ENCODE data around the gene GUK1. TPM values are rescaled to one million over a fixed set of nuclear protein-coding genes. Genes with fewer than 3 reads are reported as not detected.
A peak's percentile ranks its signal among the peaks of the same experiment; 100 is the strongest.

The GUK1 gene
- total RNA-seq, 4 donors from 2014 or later: 359 to 470 (median 422) TPM

DNA sequence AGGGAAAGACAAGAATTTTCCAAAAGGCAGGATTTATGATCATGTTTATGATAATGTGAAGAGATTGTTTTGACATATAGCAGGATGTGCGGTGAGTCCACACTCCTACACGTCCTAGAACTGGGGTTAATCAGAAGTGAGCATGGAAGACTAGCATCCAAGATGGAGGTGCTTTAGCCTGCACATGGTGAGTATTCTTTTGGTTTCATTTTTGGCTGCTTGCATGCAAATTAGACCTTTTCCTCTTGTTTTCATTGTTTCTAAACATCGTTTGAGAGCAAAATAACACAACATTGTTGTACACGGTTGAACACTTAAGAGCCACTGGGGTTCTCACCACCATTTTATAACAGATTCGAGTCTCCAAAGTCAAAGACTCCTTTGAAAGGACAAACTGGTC is 14.9 kb upstream of the GUK1 start:
- H3K4me3 ChIP-seq (ENCODE audit: low read depth, poor library complexity, severe bottlenecking): no peak overlapping the region
- intact Hi-C loops (cut with DNase I; ENCODE audit: low total_unique reads): loop anchor here (10.0 kb wide), 1 partner anchor 360 kb away; the partner anchor contains the start of gene RNF187
- WGBS, 2 donors: 76 to 80% methylated on average over 5 of the region's 5 CpGs
- no peak for TF ChIP-seq POLR2A (IDR thresholded peaks at IDR 0.05)
- TF ChIP-seq, protein P1, sequence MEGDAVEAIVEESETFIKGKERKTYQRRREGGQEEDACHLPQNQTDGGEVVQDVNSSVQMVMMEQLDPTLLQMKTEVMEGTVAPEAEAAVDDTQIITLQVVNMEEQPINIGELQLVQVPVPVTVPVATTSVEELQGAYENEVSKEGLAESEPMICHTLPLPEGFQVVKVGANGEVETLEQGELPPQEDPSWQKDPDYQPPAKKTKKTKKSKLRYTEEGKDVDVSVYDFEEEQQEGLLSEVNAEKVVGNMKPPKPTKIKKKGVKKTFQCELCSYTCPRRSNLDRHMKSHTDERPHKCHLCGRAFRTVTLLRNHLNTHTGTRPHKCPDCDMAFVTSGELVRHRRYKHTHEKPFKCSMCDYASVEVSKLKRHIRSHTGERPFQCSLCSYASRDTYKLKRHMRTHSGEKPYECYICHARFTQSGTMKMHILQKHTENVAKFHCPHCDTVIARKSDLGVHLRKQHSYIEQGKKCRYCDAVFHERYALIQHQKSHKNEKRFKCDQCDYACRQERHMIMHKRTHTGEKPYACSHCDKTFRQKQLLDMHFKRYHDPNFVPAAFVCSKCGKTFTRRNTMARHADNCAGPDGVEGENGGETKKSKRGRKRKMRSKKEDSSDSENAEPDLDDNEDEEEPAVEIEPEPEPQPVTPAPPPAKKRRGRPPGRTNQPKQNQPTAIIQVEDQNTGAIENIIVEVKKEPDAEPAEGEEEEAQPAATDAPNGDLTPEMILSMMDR (IDR thresholded peaks at IDR 0.05): no peak
- DNase-seq (ENCODE audit: low spot score in 2 of 2): no peak

DNA sequence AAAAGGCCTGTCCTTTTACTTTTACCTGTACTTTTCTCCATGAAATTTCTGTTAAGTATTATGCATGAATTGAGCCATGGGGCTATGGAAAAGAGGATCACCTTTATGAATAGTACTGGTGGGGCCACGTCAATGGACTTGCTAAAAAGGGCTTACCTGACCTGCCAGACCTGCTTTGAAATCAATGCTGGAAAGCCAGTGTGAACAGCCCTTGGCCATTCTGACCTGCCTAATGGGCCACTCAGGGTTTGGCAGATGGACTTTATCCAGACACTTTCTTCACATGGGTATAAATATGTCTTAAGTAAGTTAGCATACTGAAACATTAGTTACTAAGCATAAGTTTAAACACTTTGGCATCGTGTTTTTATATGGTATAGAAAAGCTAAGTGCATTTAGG is 8.3 kb upstream of the GUK1 start:
- TF ChIP-seq, protein P1 (IDR thresholded peaks at IDR 0.05): no peak
- TF ChIP-seq POLR2A (IDR thresholded peaks at IDR 0.05): no peak
- intact Hi-C loops (cut with DNase I; ENCODE audit: low total_unique reads): no loop called here
- 63 to 67% methylated on average over 2 of the region's 2 CpGs for WGBS, 2 donors
- no peak for DNase-seq (ENCODE audit: low spot score in 2 of 2)
- no peak overlapping the region for H3K4me3 ChIP-seq (ENCODE audit: low read depth, poor library complexity, severe bottlenecking)

DNA sequence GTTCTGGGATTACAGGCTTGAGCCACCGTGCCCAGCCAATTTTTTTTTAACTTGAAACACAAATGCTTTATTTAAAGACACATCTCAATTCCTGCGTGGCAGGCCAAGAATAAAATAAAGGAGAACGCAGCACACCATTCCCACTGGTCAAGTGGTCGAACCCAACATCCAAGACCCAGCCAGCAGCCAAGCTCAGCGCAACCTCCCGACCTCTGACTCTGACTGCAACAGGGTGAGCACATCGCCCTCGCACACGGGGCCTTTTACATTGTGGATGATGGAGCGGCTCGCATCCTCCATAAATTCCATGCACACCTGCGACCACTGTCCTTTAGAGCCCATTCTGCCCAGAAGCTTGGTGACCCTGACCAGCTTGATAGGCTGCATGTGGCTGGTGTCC is 5.5 kb upstream of the GUK1 start:
- intact Hi-C loops (cut with DNase I; ENCODE audit: low total_unique reads): no loop called here
- 87 to 91% methylated on average over 12 of the region's 12 CpGs for WGBS, 2 donors
- DNase-seq (ENCODE audit: low spot score in 2 of 2): peak in 1 of 2 donors; percentile 48
- H3K4me3 ChIP-seq (ENCODE audit: low read depth, poor library complexity, severe bottlenecking): no peak overlapping the region
- TF ChIP-seq, protein P1 (IDR thresholded peaks at IDR 0.05): no peak
- TF ChIP-seq POLR2A (IDR thresholded peaks at IDR 0.05): no peak

DNA sequence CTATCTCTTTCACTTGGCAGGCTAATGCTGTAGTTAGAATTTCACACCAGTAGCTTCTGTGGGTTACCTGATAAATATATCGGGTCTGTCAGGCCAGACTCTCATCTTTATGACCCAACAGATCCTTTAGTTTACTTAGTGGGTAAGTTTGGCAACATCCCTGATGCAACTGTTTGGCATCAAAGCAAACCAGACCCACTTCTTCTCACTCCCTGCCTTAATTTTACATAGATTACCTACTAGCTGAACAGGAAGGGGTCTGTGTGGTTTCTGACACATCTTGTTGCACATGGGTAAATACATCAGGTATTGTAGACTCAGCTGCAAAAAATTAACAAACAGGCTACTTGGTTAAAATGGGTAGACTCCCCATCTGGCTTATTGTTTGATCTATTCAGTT is 3.2 kb upstream of the GUK1 start:
- no peak for DNase-seq (ENCODE audit: low spot score in 2 of 2)
- TF ChIP-seq, protein P1 (IDR thresholded peaks at IDR 0.05): no peak
- no peak for TF ChIP-seq POLR2A (IDR thresholded peaks at IDR 0.05)
- intact Hi-C loops (cut with DNase I; ENCODE audit: low total_unique reads): no loop called here
- 56 to 70% methylated on average over 1 of the region's 1 CpG for WGBS, 2 donors
- no peak overlapping the region for H3K4me3 ChIP-seq (ENCODE audit: low read depth, poor library complexity, severe bottlenecking)

DNA sequence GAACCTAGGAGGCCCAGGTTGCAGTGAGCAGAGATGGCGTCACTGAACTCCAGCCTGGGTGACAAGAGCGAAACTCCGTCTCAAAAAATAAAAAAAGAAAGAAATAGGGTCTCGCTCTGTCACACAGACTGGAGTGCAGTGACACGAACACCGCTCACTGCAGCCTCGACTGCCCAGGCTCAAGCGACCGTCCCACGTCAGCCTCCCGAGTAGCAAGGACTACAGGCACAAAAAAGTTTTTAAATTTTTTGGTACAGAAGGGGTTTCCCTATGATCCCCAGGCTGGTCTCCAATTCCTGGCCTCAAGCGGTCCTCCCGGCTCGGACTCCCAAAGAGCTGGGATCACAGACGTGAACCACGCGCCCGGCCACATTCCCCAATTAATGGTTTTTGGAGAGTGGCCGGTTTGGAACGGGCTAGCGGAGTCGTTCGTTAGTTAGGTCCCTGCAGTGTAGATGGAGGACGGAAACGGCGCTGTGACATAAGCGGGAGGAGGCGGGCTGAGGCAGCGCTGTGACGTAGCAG is 611 bp upstream of the GUK1 start:
- WGBS, 2 donors: 23 to 24% methylated on average over 30 of the region's 30 CpGs
- H3K4me3 ChIP-seq (ENCODE audit: low read depth, poor library complexity, severe bottlenecking): peak overlapping the region; percentile 24
- intact Hi-C loops (cut with DNase I; ENCODE audit: low total_unique reads): no loop called here
- DNase-seq (ENCODE audit: low spot score in 2 of 2): no peak
- TF ChIP-seq POLR2A (IDR thresholded peaks at IDR 0.05): no peak
- TF ChIP-seq, protein P1 (IDR thresholded peaks at IDR 0.05): no peak

DNA sequence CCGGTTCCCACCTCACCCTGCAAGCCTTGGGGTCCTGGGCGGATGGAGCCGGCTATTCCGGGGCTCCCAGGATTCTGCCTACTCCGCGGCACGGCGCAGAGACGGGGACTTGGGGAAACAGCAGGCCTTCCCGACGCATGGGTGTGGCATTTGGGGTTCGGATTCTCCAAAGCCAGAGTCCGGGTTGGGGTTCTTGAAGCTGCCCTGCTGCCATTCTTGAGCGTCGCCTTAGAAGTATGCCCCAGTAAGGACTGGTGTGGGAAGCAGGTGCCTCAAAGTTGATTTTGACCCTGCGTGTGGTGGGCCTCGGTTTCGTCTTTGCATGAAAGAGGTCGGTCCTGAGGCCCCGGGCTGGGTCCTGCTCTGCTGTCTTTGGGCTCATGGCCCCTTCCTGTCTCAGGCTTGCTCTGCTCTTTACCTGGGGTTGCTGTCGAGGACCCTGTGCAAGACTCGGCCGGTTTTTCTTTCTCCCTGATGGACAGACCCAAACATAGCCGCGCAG is 696 bp downstream of the GUK1 start:
- peak in 1 of 2 donors; percentile 36 for DNase-seq (ENCODE audit: low spot score in 2 of 2)
- peak overlapping the region; percentile 86 for H3K4me3 ChIP-seq (ENCODE audit: low read depth, poor library complexity, severe bottlenecking)
- TF ChIP-seq POLR2A (IDR thresholded peaks at IDR 0.05): no peak
- intact Hi-C loops (cut with DNase I; ENCODE audit: low total_unique reads): no loop called here
- 1 to 2% methylated on average over 22 to 24 of the region's 25 CpGs for WGBS, 2 donors

Data from lower leg skin (tissue), 4 donors.